Stimulated activated effector memory CD8-positive, alpha-beta T cell treated with anti-CD3 and anti-CD28 coated beads, Interleukin-12 subunit alpha, Interleukin-12 subunit beta, amount 100 ng/mL, for 72 hours (primary cell): ENCODE results near the gene MSH3.

Experiments
- ATAC-seq: fragments of 150-1000 bp; cut with Tn5 transposase; 2 replicates; pipeline ENCODE4 v1.10.0; 2021
- DNase-seq, 2 donors: peaks; one replicate each; pipeline ENCODE4 v3.0.0; 2021 to 2022; ENCODE audit warnings: low spot score in 2 of 2
- H3K27ac Mint-ChIP-seq: one replicate; pipeline ENCODE4 v1.8.0; 2022; ENCODE audit warnings: mild to moderate bottlenecking, mixed read lengths
- H3K36me3 Mint-ChIP-seq: one replicate; pipeline ENCODE4 v1.8.0; 2022; ENCODE audit warnings: mild to moderate bottlenecking, mixed read lengths
- H3K4me1 Mint-ChIP-seq: one replicate; pipeline ENCODE4 v1.8.0; 2022; ENCODE audit warnings: mixed read lengths
- H3K4me3 Mint-ChIP-seq: one replicate; pipeline ENCODE4 v1.8.0; 2022; ENCODE audit warnings: mild to moderate bottlenecking, mixed read lengths
- H3K9me3 Mint-ChIP-seq: one replicate; pipeline ENCODE4 v1.8.0; 2022; ENCODE audit warnings: mixed read lengths

The MSH3 gene

GRCh38 chr5:80686757-80687156 lies 32.3 kb downstream of the MSH3 start:
- Mint-ChIP-seq H3K4me1 (peaks cover 21% of the 10 kb centered on the region), H3K27ac (no peak overlapping the region), H3K36me3 (peaks cover 21% of the 10 kb centered on the region), H3K4me3 (no peak overlapping the region), H3K9me3 (no peaks in the 10 kb centered on the region)
- DNase-seq (no peak), ATAC-seq (no peak)

- Mint-ChIP-seq H3K27ac (no peak overlapping the region), H3K4me1 (peaks cover 17% of the 10 kb centered on the region), H3K4me3 (no peak overlapping the region), H3K36me3 (peaks cover 16% of the 10 kb centered on the region), H3K9me3 (no peaks in the 10 kb centered on the region)
- no peak for DNase-seq
- ATAC-seq: no peak
Measured at GRCh38 chr5:80688648-80689420, 34.4 kb downstream of the MSH3 start.

- Mint-ChIP-seq H3K36me3 (peaks cover 16% of the 10 kb centered on the region), H3K4me3 (no peak overlapping the region), H3K9me3 (no peaks in the 10 kb centered on the region), H3K4me1 (peaks cover 17% of the 10 kb centered on the region), H3K27ac (no peak overlapping the region)
- ATAC-seq (no peak), DNase-seq (no peak)
Measured at GRCh38 chr5:80689627-80690026, 35.2 kb downstream of the MSH3 start.

- Mint-ChIP-seq H3K4me3 (no peak overlapping the region), H3K36me3 (peaks cover 6% of the 10 kb centered on the region), H3K27ac (peak overlapping the region; percentile 38), H3K4me1 (peaks cover 5% of the 10 kb centered on the region), H3K9me3 (no peaks in the 10 kb centered on the region)
- no peak for ATAC-seq
- no peak for DNase-seq
Measured at GRCh38 chr5:80695666-80696065, 41.2 kb downstream of the MSH3 start.

GRCh38 chr5:80696450-80696849 lies 42.0 kb downstream of the MSH3 start:
- Mint-ChIP-seq H3K36me3 (peaks cover 6% of the 10 kb centered on the region), H3K9me3 (no peaks in the 10 kb centered on the region), H3K4me1 (peaks cover 8% of the 10 kb centered on the region), H3K4me3 (no peak overlapping the region), H3K27ac (no peak overlapping the region)
- DNase-seq (no peak), ATAC-seq (no peak)

- H3K9me3 Mint-ChIP-seq: no peaks in the 10 kb centered on the region
- no peak overlapping the region for H3K27ac Mint-ChIP-seq
- H3K4me1 Mint-ChIP-seq: peaks cover 13% of the 10 kb centered on the region
- H3K4me3 Mint-ChIP-seq: no peak overlapping the region
- peaks cover 6% of the 10 kb centered on the region for H3K36me3 Mint-ChIP-seq
- DNase-seq (no peak), ATAC-seq (no peak)
Measured at GRCh38 chr5:80697100-80697499, 42.6 kb downstream of the MSH3 start.

GRCh38 chr5:80698369-80698768 lies 43.9 kb downstream of the MSH3 start:
- no peak overlapping the region for H3K27ac Mint-ChIP-seq
- H3K9me3 Mint-ChIP-seq: no peaks in the 10 kb centered on the region
- ATAC-seq (no peak), DNase-seq (no peak)
- no peak overlapping the region for H3K4me3 Mint-ChIP-seq
- H3K4me1 Mint-ChIP-seq: peaks cover 14% of the 10 kb centered on the region
- peaks cover 6% of the 10 kb centered on the region for H3K36me3 Mint-ChIP-seq

- Mint-ChIP-seq H3K4me1 (peaks cover 19% of the 10 kb centered on the region), H3K36me3 (peaks cover 6% of the 10 kb centered on the region)
- ATAC-seq: no peak
Measured at GRCh38 chr5:80701597-80701996, 47.1 kb downstream of the MSH3 start.

GRCh38 chr5:80703291-80703690 lies 48.8 kb downstream of the MSH3 start:
- no peak for DNase-seq
- H3K9me3 Mint-ChIP-seq: no peaks in the 10 kb centered on the region
- peak overlapping the region; percentile 88 for H3K27ac Mint-ChIP-seq
- H3K36me3 Mint-ChIP-seq: peaks cover 6% of the 10 kb centered on the region
- H3K4me3 Mint-ChIP-seq: no peak overlapping the region
- H3K4me1 Mint-ChIP-seq: peaks cover 19% of the 10 kb centered on the region
- no peak for ATAC-seq

More at GRCh38 chr5:80701597-80701996, 47.1 kb downstream of the MSH3 start:
- DNase-seq: no peak
- Mint-ChIP-seq H3K9me3 (no peaks in the 10 kb centered on the region), H3K27ac (no peak overlapping the region), H3K4me3 (no peak overlapping the region)

- Mint-ChIP-seq H3K4me1 (peaks cover 19% of the 10 kb centered on the region), H3K27ac (peak overlapping the region; percentile 88), H3K9me3 (no peaks in the 10 kb centered on the region), H3K4me3 (no peak overlapping the region), H3K36me3 (peaks cover 7% of the 10 kb centered on the region)
- DNase-seq (no peak), ATAC-seq (no peak)
Measured at GRCh38 chr5:80703747-80704146, 49.3 kb downstream of the MSH3 start.

- DNase-seq (no peak), ATAC-seq (no peak)
- peaks cover 19% of the 10 kb centered on the region for H3K4me1 Mint-ChIP-seq
- H3K36me3 Mint-ChIP-seq: peaks cover 12% of the 10 kb centered on the region
- H3K9me3 Mint-ChIP-seq: no peaks in the 10 kb centered on the region
- H3K4me3 Mint-ChIP-seq: no peak overlapping the region
- H3K27ac Mint-ChIP-seq: no peak overlapping the region
Measured at GRCh38 chr5:80704221-80704620, 49.8 kb downstream of the MSH3 start.

GRCh38 chr5:80705216-80705769 lies 50.8 kb downstream of the MSH3 start:
- ATAC-seq: no peak
- Mint-ChIP-seq H3K4me3 (no peak overlapping the region), H3K27ac (no peak overlapping the region), H3K4me1 (peaks cover 19% of the 10 kb centered on the region), H3K9me3 (no peaks in the 10 kb centered on the region), H3K36me3 (peaks cover 13% of the 10 kb centered on the region)
- DNase-seq: no peak

- no peak for DNase-seq
- Mint-ChIP-seq H3K27ac (no peak overlapping the region), H3K4me3 (no peak overlapping the region), H3K4me1 (peaks cover 19% of the 10 kb centered on the region), H3K36me3 (peaks cover 13% of the 10 kb centered on the region), H3K9me3 (no peaks in the 10 kb centered on the region)
- no peak for ATAC-seq
Measured at GRCh38 chr5:80705801-80706200, 51.3 kb downstream of the MSH3 start.

GRCh38 chr5:80706835-80707447 lies 52.5 kb downstream of the MSH3 start:
- no peak for ATAC-seq
- Mint-ChIP-seq H3K9me3 (no peaks in the 10 kb centered on the region), H3K36me3 (peaks cover 13% of the 10 kb centered on the region), H3K4me3 (no peak overlapping the region), H3K27ac (no peak overlapping the region), H3K4me1 (peaks cover 12% of the 10 kb centered on the region)
- no peak for DNase-seq

- no peak overlapping the region for H3K4me3 Mint-ChIP-seq
- DNase-seq: no peak
- H3K9me3 Mint-ChIP-seq: no peaks in the 10 kb centered on the region
- H3K27ac Mint-ChIP-seq: no peak overlapping the region
- H3K4me1 Mint-ChIP-seq: peaks cover 17% of the 10 kb centered on the region
- H3K36me3 Mint-ChIP-seq: peaks cover 19% of the 10 kb centered on the region
- ATAC-seq: no peak
Measured at GRCh38 chr5:80707645-80708044, 53.2 kb downstream of the MSH3 start.

GRCh38 chr5:80711216-80711615 lies 56.8 kb downstream of the MSH3 start:
- H3K36me3 Mint-ChIP-seq: peaks cover 28% of the 10 kb centered on the region
- DNase-seq (no peak), ATAC-seq (peak; percentile 55)
- H3K4me1 Mint-ChIP-seq: peaks cover 17% of the 10 kb centered on the region
- no peaks in the 10 kb centered on the region for H3K9me3 Mint-ChIP-seq
- peak overlapping the region; percentile 49 for H3K27ac Mint-ChIP-seq
- no peak overlapping the region for H3K4me3 Mint-ChIP-seq
